NAMALWA (cell line): ENCODE measurements around the gene XPC.
"Not testable (repeated sequence)": the region's sequence is repeated elsewhere in the genome, so short reads cannot be mapped to it uniquely, and the experiment has no call there.

Source experiments
- DNase-seq: peaks from one replicate; pipeline ENCODE4 v3.0.0-alpha.2; 2015; ENCODE audit warnings: low spot score

XPC gene

GRCh38 chr3:14119651-14120050 is 58.8 kb downstream of the XPC start:
- no peak for DNase-seq

GRCh38 chr3:14118400-14119381 is 59.7 kb downstream of the XPC start:
- DNase-seq = no peak

- DNase-seq = no peak
Observed at GRCh38 chr3:14117468-14118399, 60.7 kb downstream of the XPC start.

- no peak for DNase-seq
Observed at GRCh38 chr3:14113965-14114635, 64.3 kb downstream of the XPC start.

GRCh38 chr3:14110699-14111098 is 67.7 kb downstream of the XPC start:
- no peak for DNase-seq

- DNase-seq = not testable (repeated sequence)
Observed at GRCh38 chr3:14109821-14110220, 68.6 kb downstream of the XPC start.

GRCh38 chr3:14097616-14098391 is 80.6 kb downstream of the XPC start:
- DNase-seq = no peak

GRCh38 chr3:14096742-14097141 is 81.7 kb downstream of the XPC start:
- DNase-seq = peak; percentile 34
